ENCODE measurements around the gene ATOSB. TPM values are rescaled to one million over a fixed set of nuclear protein-coding genes. Genes with fewer than 3 reads are reported as not detected.
A peak's percentile ranks its signal among the peaks of the same experiment; 100 is the strongest.

ATOSB gene
- total RNA-seq, 1 experiment from 2014 or later = 9.2 TPM

DNA sequence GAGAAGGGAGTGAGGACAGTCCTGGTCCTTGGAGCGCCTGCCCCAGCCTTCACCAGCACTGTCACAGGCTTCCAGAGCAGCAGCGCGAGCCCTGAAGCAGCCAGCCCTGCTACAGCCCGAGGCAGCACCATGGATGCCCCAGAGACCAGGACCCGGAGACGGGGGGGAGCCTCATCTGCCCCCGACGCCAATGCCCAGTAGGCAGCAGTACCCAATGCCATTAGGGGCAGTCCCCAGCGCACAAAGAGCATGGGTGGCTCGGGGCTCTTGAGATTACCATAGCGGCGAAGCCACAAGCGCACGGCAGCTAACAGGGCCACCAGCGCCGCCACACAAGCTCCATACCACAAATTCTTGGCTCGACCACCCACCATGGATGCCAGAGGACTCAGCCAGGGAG lies 24.1 kb downstream of the ATOSB start:
- ChIA-PET POLR2A (ENCODE audit: unreplicated experiment) (no interaction called here), CTCF (no interaction called here)
- H2AFZ ChIP-seq (ENCODE audit: low read length) = no peak overlapping the region
- no peaks in the 10 kb centered on the region for H4K20me1 ChIP-seq (ENCODE audit: low read length)
- H3K9me3 ChIP-seq (ENCODE audit: low read length) = no peaks in the 10 kb centered on the region
- no peak overlapping the region for H3K9ac ChIP-seq (ENCODE audit: low read length)
- peaks cover 4% of the 10 kb centered on the region; the same call in 1 of the 2 replicates for H3K36me3 ChIP-seq (ENCODE audit: low read depth, low read length)
- no peaks in the 10 kb centered on the region; the same call in 1 of the 2 replicates for H3K79me2 ChIP-seq (ENCODE audit: low read length)
- ATAC-seq = no peak
- no TSS peak for BruUV-seq (replicated peaks)
- no peak overlapping the region for H3K27ac ChIP-seq (ENCODE audit: low read length)
- DNase-seq = no peak
- no peak overlapping the region for H3K4me3 ChIP-seq (ENCODE audit: low read length)
- no peaks in the 10 kb centered on the region for H3K27me3 ChIP-seq (ENCODE audit: low read length)
- intact Hi-C loops (cut with micrococcal nuclease) = no loop called here
- TF ChIP-seq EZH2phosphoT487 (IDR thresholded peaks at IDR 0.05; ENCODE audit: borderline replicate concordance, low read length) (no peak), EZH2 (IDR thresholded peaks at IDR 0.05; ENCODE audit: low read length, unreplicated experiment) (no peak)
- TF ChIP-seq, protein P1, sequence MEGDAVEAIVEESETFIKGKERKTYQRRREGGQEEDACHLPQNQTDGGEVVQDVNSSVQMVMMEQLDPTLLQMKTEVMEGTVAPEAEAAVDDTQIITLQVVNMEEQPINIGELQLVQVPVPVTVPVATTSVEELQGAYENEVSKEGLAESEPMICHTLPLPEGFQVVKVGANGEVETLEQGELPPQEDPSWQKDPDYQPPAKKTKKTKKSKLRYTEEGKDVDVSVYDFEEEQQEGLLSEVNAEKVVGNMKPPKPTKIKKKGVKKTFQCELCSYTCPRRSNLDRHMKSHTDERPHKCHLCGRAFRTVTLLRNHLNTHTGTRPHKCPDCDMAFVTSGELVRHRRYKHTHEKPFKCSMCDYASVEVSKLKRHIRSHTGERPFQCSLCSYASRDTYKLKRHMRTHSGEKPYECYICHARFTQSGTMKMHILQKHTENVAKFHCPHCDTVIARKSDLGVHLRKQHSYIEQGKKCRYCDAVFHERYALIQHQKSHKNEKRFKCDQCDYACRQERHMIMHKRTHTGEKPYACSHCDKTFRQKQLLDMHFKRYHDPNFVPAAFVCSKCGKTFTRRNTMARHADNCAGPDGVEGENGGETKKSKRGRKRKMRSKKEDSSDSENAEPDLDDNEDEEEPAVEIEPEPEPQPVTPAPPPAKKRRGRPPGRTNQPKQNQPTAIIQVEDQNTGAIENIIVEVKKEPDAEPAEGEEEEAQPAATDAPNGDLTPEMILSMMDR (conservative IDR thresholded peaks at IDR 0.05; ENCODE audit: low read depth, low read length) = no peak
- H3K9me2 ChIP-seq (replicated peaks; ENCODE audit: low read length) = no peaks in the 10 kb centered on the region
- no peak overlapping the region for H3K4me2 ChIP-seq (ENCODE audit: low read length)
- no peaks in the 10 kb centered on the region for H3F3A ChIP-seq (ENCODE audit: low read length, unreplicated experiment)
- peaks cover 3% of the 10 kb centered on the region; the same call in 1 of the 2 replicates for H3K4me1 ChIP-seq (ENCODE audit: insufficient read depth, low read length)

DNA sequence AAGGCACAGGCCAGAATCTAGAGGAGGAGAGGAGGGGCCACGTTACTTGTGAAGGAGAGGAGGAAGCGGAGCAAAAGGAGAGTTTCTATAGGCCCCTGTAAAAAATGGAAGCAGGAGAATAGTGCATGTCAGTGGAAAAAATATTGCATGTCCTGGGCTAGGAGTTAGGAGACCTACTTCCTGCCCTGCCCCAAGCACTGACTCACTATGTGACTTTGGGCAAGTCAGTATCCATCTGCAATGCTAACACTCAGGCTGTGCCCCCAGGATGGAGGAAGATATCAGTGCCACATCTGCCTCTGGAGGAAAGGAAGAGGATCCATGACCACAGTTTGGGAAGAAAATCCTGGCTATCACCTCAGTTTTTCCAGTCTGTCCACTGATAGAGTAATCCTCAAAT lies 26.2 kb downstream of the ATOSB start:
- Histone ChIP-seq H3K9me2 (replicated peaks; ENCODE audit: low read length) (no peaks in the 10 kb centered on the region), H3K4me3 (ENCODE audit: low read length) (no peak overlapping the region), H3K27me3 (ENCODE audit: low read length) (no peaks in the 10 kb centered on the region), H3K79me2 (ENCODE audit: low read length) (no peaks in the 10 kb centered on the region), H3K9ac (ENCODE audit: low read length) (no peak overlapping the region), H3K4me2 (ENCODE audit: low read length) (no peak overlapping the region), H3K9me3 (ENCODE audit: low read length) (no peaks in the 10 kb centered on the region), H3F3A (ENCODE audit: low read length, unreplicated experiment) (no peaks in the 10 kb centered on the region), H3K27ac (ENCODE audit: low read length) (no peak overlapping the region), H3K4me1 (ENCODE audit: insufficient read depth, low read length) (0 out of 2 replicates have a peak, but pooled peaks cover 3% of the 10 kb centered on the region), H4K20me1 (ENCODE audit: low read length) (no peaks in the 10 kb centered on the region), H3K36me3 (ENCODE audit: low read depth, low read length) (peaks cover 4% of the 10 kb centered on the region; the same call in 1 of the 2 replicates), H2AFZ (ENCODE audit: low read length) (no peak overlapping the region)
- peak; percentile 53; the same call in 1 of the 2 replicates for ATAC-seq
- intact Hi-C loops (cut with micrococcal nuclease) = no loop called here
- CTCF ChIA-PET = no interaction called here
- no peak for DNase-seq
- BruUV-seq (replicated peaks) = no TSS peak
- no peak for TF ChIP-seq EZH2phosphoT487 (IDR thresholded peaks at IDR 0.05; ENCODE audit: borderline replicate concordance, low read length)
- TF ChIP-seq, protein P1 (conservative IDR thresholded peaks at IDR 0.05; ENCODE audit: low read depth, low read length) = no peak
- TF ChIP-seq EZH2 (IDR thresholded peaks at IDR 0.05; ENCODE audit: low read length, unreplicated experiment) = no peak
- POLR2A ChIA-PET (ENCODE audit: unreplicated experiment) = no interaction called here

- H3K27me3 ChIP-seq (ENCODE audit: low read length) = no peaks in the 10 kb centered on the region
- no peaks in the 10 kb centered on the region for H3K9me3 ChIP-seq (ENCODE audit: low read length)
- intact Hi-C loops (cut with micrococcal nuclease) = no loop called here
- no peaks in the 10 kb centered on the region for H3F3A ChIP-seq (ENCODE audit: low read length, unreplicated experiment)
- no TSS peak for BruUV-seq (replicated peaks)
- no peaks in the 10 kb centered on the region for H3K9me2 ChIP-seq (replicated peaks; ENCODE audit: low read length)
- H3K4me3 ChIP-seq (ENCODE audit: low read length) = no peak overlapping the region
- no peak for ATAC-seq
- no peaks in the 10 kb centered on the region for H3K79me2 ChIP-seq (ENCODE audit: low read length)
- ChIA-PET CTCF (no interaction called here), POLR2A (ENCODE audit: unreplicated experiment) (no interaction called here)
- no peaks in the 10 kb centered on the region for H3K36me3 ChIP-seq (ENCODE audit: low read depth, low read length)
- TF ChIP-seq EZH2 (IDR thresholded peaks at IDR 0.05; ENCODE audit: low read length, unreplicated experiment) (no peak), EZH2phosphoT487 (IDR thresholded peaks at IDR 0.05; ENCODE audit: borderline replicate concordance, low read length) (no peak)
- TF ChIP-seq, protein P1 (conservative IDR thresholded peaks at IDR 0.05; ENCODE audit: low read depth, low read length) = no peak
- H3K27ac ChIP-seq (ENCODE audit: low read length) = no peak overlapping the region
- no peak overlapping the region for H2AFZ ChIP-seq (ENCODE audit: low read length)
- DNase-seq = no peak
- 0 out of 2 replicates have a peak, but pooled peaks cover 7% of the 10 kb centered on the region for H3K4me1 ChIP-seq (ENCODE audit: insufficient read depth, low read length)
- H3K4me2 ChIP-seq (ENCODE audit: low read length) = no peak overlapping the region
- H3K9ac ChIP-seq (ENCODE audit: low read length) = no peak overlapping the region
- H4K20me1 ChIP-seq (ENCODE audit: low read length) = no peaks in the 10 kb centered on the region
Observed at GRCh38 chr9:35085078-35085477, 30.6 kb downstream of the ATOSB start.
